Measurements from ENCODE around the gene GPR108. TPM values are rescaled to one million over a fixed set of nuclear protein-coding genes. Genes with fewer than 3 reads are reported as not detected.

Gene GPR108
- polyA plus RNA-seq, 1 donor (not counting 4 experiments of a cell fraction or from before 2014, with no cell fraction given) = 57.7 TPM

GRCh38 chr19:6736169-6736916 lies 1.0 kb downstream of the GPR108 start:
- peak overlapping the region; percentile 82 for H2AFZ ChIP-seq (ENCODE audit: control insufficient read depth, low read length)

GRCh38 chr19:6735181-6735911 lies 2.0 kb downstream of the GPR108 start:
- Histone ChIP-seq H2AFZ (ENCODE audit: control insufficient read depth, low read length) (no peak overlapping the region), H3K27ac (ENCODE audit: control insufficient read depth, insufficient read depth, low read length) (peak overlapping the region; percentile 82), H4K20me1 (ENCODE audit: control insufficient read depth, extremely low read depth, insufficient read depth, low read length) (no peaks in the 10 kb centered on the region), H3K4me3 (ENCODE audit: control insufficient read depth in 2 of 3, extremely low read depth in 1 of 3, insufficient read depth in 2 of 3, low read depth in 1 of 3, low read length in 3 of 3) (peak overlapping the region; percentile 91 to 99 (median 95)), H3K27me3 (ENCODE audit: control insufficient read depth, extremely low read depth, insufficient read depth, low read length) (no peaks in the 10 kb centered on the region), H3K36me3 (ENCODE audit: control insufficient read depth in 2 of 2, extremely low read depth in 1 of 2, insufficient read depth in 2 of 2, low read length in 2 of 2) (peaks cover 8 to 19% of the 10 kb centered on the region in 2 experiments), H3K9ac (ENCODE audit: control insufficient read depth, extremely low read depth, insufficient read depth, low read length) (peak overlapping the region; percentile 85), H3K4me1 (ENCODE audit: control insufficient read depth, extremely low read depth, insufficient read depth, low read length) (peaks cover 26% of the 10 kb centered on the region), H3K4me2 (ENCODE audit: control insufficient read depth, extremely low read depth, insufficient read depth, low read depth, low read length) (peak overlapping the region; percentile 95), H3K9me3 (ENCODE audit: control insufficient read depth, low read depth, low read length) (no peaks in the 10 kb centered on the region), H3K9me1 (ENCODE audit: control insufficient read depth, extremely low read depth, insufficient read depth, low read length) (no peaks in the 10 kb centered on the region), H3K79me2 (ENCODE audit: control insufficient read depth, insufficient read depth, low read length) (peaks cover 17% of the 10 kb centered on the region)
- FAIRE-seq = no peak
- no peak for TF ChIP-seq CTCF (optimal IDR thresholded peaks at IDR 0.05 in 1 of 3, IDR thresholded peaks at IDR 0.05 in 1 of 3, conservative IDR thresholded peaks at IDR 0.05 in 1 of 3; ENCODE audit: extremely low read depth in 1 of 3, insufficient read depth in 2 of 3, low read length in 3 of 3)
- TF ChIP-seq EZH2 (IDR thresholded peaks at IDR 0.05; ENCODE audit: low read length) = no peak
- DNase-seq (ENCODE audit: low read depth, low spot score) = no peak
- dilution Hi-C loops (cut with MboI; ENCODE audit: extremely low pct_ligation_motif_present, low sequenced_read_pairs) = no loop called here

More at GRCh38 chr19:6736169-6736916, 1.0 kb downstream of the GPR108 start:
- peak overlapping the region; percentile 85 for H3K9ac ChIP-seq (ENCODE audit: control insufficient read depth, extremely low read depth, insufficient read depth, low read length)
- TF ChIP-seq CTCF (optimal IDR thresholded peaks at IDR 0.05 in 1 of 3, IDR thresholded peaks at IDR 0.05 in 1 of 3, conservative IDR thresholded peaks at IDR 0.05 in 1 of 3; ENCODE audit: extremely low read depth in 1 of 3, insufficient read depth in 2 of 3, low read length in 3 of 3) (peak; percentile 69 to 77 (median 73)), EZH2 (IDR thresholded peaks at IDR 0.05; ENCODE audit: low read length) (no peak)
- peaks cover 27% of the 10 kb centered on the region for H3K79me2 ChIP-seq (ENCODE audit: control insufficient read depth, insufficient read depth, low read length)
- H3K36me3 ChIP-seq (ENCODE audit: control insufficient read depth in 2 of 2, extremely low read depth in 1 of 2, insufficient read depth in 2 of 2, low read length in 2 of 2) = peaks cover 8 to 19% of the 10 kb centered on the region in 2 experiments
- no peaks in the 10 kb centered on the region for H3K9me1 ChIP-seq (ENCODE audit: control insufficient read depth, extremely low read depth, insufficient read depth, low read length)
- H3K4me2 ChIP-seq (ENCODE audit: control insufficient read depth, extremely low read depth, insufficient read depth, low read depth, low read length) = peak overlapping the region; percentile 95
- dilution Hi-C loops (cut with MboI; ENCODE audit: extremely low pct_ligation_motif_present, low sequenced_read_pairs) = no loop called here
- DNase-seq (ENCODE audit: low read depth, low spot score) = peak; percentile 72
- H3K27me3 ChIP-seq (ENCODE audit: control insufficient read depth, extremely low read depth, insufficient read depth, low read length) = no peaks in the 10 kb centered on the region
- peak overlapping the region; percentile 82 for H3K27ac ChIP-seq (ENCODE audit: control insufficient read depth, insufficient read depth, low read length)
- FAIRE-seq = peak; percentile 62
- H3K4me3 ChIP-seq (ENCODE audit: control insufficient read depth in 2 of 3, extremely low read depth in 1 of 3, insufficient read depth in 2 of 3, low read depth in 1 of 3, low read length in 3 of 3) = peak overlapping the region; percentile 91 to 99 (median 95)
- H3K4me1 ChIP-seq (ENCODE audit: control insufficient read depth, extremely low read depth, insufficient read depth, low read length) = peaks cover 31% of the 10 kb centered on the region
- H3K9me3 ChIP-seq (ENCODE audit: control insufficient read depth, low read depth, low read length) = no peaks in the 10 kb centered on the region
- no peaks in the 10 kb centered on the region for H4K20me1 ChIP-seq (ENCODE audit: control insufficient read depth, extremely low read depth, insufficient read depth, low read length)

Data from keratinocyte (primary cell).